ENCODE results near the gene MNDA.
"Not testable (repeated sequence)": the region's sequence is repeated elsewhere in the genome, so short reads cannot be mapped to it uniquely, and the experiment has no call there.

MNDA gene

DNA sequence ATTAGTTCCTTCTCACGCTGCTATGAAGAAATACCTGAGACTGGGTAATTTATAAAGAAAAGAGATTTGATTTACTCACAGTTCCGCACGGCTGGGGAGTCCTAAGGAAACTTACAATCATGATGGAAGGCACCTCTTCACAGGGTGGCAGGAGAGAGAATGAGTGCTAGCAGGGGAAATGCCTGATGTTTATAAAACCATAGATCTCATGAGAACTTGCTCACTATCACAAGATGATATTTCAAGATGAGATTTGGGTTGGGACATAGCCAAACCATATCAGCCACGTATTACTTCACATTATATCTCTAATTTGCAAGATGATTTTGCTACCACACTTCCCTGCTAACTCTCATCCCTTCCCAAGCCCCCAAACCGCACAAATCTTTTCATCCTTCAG, 9.1 kb downstream of the MNDA start:
- no peak for DNase-seq

DNA sequence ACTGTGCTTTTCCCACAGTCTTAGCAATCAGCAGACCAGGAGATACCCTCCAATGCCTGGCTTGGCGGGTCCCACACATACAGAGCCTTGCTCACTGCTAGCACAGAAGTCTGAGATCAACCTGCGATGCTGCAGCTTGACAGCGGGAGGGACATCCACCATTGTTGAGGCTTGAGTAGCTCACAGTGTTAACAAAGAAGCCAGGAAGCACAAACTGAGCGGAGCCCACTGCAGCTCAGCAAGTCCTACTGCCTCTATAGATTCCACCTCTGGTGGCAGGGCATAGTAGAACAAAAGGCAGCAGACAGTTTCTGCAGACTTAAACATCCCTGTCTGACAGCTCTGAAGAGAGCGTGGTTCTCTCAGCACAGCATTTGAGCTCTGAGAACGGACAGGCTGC, 33.4 kb downstream of the MNDA start:
- no peak for DNase-seq

DNA sequence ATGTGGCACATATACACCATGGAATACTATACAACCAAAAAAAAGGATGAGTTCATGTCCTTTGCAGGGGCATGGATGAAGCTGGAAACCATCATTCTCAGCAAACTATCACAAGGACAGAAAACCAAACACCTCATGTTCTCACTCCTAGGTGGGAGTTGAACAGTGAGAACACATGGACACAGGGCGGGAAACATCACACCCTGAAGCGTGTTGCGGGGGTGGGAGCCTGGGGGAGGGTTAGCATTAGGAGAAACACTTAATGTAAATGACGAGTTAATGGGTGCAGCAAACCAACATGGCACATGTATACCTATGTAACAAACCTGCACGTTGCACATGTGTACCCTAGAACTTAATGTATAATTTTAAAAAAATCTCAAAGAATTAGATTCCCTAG, 39.3 kb downstream of the MNDA start:
- DNase-seq: not testable (repeated sequence)

DNA sequence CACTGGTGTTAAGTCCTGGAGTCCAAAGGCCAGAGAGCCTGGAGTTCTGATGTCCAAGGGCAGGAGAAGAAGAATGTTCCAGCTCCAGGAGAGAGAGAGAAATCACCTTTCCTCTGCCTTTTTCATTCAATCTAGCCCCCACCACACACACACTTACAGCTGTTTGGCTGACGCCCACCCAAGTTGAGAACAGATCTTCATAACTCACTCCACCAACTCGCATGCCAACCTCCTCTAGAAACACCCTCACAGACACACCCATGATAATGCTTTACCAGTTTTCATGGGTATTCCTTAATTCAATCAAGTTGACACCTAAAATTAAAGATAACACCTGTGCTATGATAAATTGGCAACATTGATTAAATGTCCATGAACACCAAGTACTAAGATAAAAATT, 42.0 kb downstream of the MNDA start:
- no peak for DNase-seq

DNA sequence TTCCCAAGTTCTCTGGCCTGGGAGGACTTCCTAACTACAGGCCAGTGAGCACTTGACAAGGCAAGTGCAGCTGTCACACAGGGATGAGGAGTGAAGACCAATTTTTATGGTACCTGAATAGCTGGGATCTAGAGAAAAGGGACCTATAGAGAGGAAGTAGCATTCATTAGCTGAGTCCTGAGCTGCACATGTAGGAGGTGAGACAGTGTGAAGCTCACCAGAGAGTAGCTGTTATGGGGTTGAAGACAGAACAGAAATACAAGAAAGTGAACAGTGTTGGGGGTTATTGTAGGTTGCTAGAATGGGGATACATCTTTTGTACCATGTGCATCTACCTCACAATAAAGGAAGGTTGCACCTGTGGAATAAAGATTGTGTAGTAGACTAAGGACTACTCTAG, 62.5 kb downstream of the MNDA start:
- no peak for DNase-seq

DNA sequence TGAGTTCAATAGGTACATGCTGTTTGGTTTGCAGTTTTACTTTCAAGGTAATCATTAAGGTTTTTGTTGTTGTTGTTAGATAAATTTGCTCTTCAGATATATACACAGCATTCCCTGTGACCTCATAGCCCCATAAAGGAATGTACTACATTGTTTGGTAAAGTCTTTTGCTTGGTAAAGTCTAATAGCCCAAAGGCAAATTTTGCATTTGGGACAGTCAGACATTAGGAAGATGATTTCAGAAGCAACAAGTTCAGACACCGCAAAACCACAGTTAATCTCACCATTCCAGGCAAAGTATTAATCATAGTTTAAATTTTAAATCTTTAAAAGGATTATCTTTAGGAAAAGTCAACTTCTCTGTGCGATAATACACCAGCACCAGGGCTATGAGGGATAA, 67.6 kb downstream of the MNDA start:
- DNase-seq: no peak
